ENCODE data around the gene ADRM1.

Gene ADRM1

GRCh38 chr20:62289131-62289530 is 13.7 kb upstream of the ADRM1 start:
- no peak for DNase-seq
- Histone ChIP-seq H3K9me3 (ENCODE audit: severe bottlenecking) (no peaks in the 10 kb centered on the region), H3K27me3 (ENCODE audit: insufficient read depth, low read depth, severe bottlenecking) (no peaks in the 10 kb centered on the region), H3K36me3 (peaks cover 30% of the 10 kb centered on the region), H3K27ac (no peak overlapping the region), H3K4me3 (ENCODE audit: low read depth, low read length) (no peak overlapping the region)
- TF ChIP-seq CTCF (IDR thresholded peaks at IDR 0.05; ENCODE audit: low read depth, low read length), result no peak

GRCh38 chr20:62289898-62290297 is 12.9 kb upstream of the ADRM1 start:
- peaks cover 30% of the 10 kb centered on the region for H3K36me3 ChIP-seq
- no peaks in the 10 kb centered on the region for H3K27me3 ChIP-seq (ENCODE audit: insufficient read depth, low read depth, severe bottlenecking)
- DNase-seq, result no peak
- H3K27ac ChIP-seq, result no peak overlapping the region
- no peak for TF ChIP-seq CTCF (IDR thresholded peaks at IDR 0.05; ENCODE audit: low read depth, low read length)
- no peak overlapping the region for H3K4me3 ChIP-seq (ENCODE audit: low read depth, low read length)
- H3K9me3 ChIP-seq (ENCODE audit: severe bottlenecking), result no peaks in the 10 kb centered on the region

GRCh38 chr20:62291251-62292066 is 11.3 kb upstream of the ADRM1 start:
- H3K27ac ChIP-seq, result no peak overlapping the region
- no peaks in the 10 kb centered on the region for H3K27me3 ChIP-seq (ENCODE audit: insufficient read depth, low read depth, severe bottlenecking)
- no peak overlapping the region for H3K4me3 ChIP-seq (ENCODE audit: low read depth, low read length)
- DNase-seq, result no peak
- peaks cover 31% of the 10 kb centered on the region for H3K36me3 ChIP-seq
- H3K9me3 ChIP-seq (ENCODE audit: severe bottlenecking), result no peaks in the 10 kb centered on the region
- no peak for TF ChIP-seq CTCF (IDR thresholded peaks at IDR 0.05; ENCODE audit: low read depth, low read length)

- no peak overlapping the region for H3K4me3 ChIP-seq (ENCODE audit: low read depth, low read length)
- H3K9me3 ChIP-seq (ENCODE audit: severe bottlenecking), result no peaks in the 10 kb centered on the region
- no peak for DNase-seq
- no peak for TF ChIP-seq CTCF (IDR thresholded peaks at IDR 0.05; ENCODE audit: low read depth, low read length)
- no peak overlapping the region for H3K27ac ChIP-seq
- H3K36me3 ChIP-seq, result peaks cover 31% of the 10 kb centered on the region
- H3K27me3 ChIP-seq (ENCODE audit: insufficient read depth, low read depth, severe bottlenecking), result no peaks in the 10 kb centered on the region
These were observed 10.7 kb upstream of the ADRM1 start for GRCh38 chr20:62292108-62292507.

GRCh38 chr20:62293111-62293784 is 9.5 kb upstream of the ADRM1 start:
- peaks cover 31% of the 10 kb centered on the region for H3K36me3 ChIP-seq

More at GRCh38 chr20:62293111-62293784, 9.5 kb upstream of the ADRM1 start:
- Histone ChIP-seq H3K27ac (no peak overlapping the region), H3K4me3 (ENCODE audit: low read depth, low read length) (no peak overlapping the region), H3K27me3 (ENCODE audit: insufficient read depth, low read depth, severe bottlenecking) (no peaks in the 10 kb centered on the region), H3K9me3 (ENCODE audit: severe bottlenecking) (no peaks in the 10 kb centered on the region)
- no peak for TF ChIP-seq CTCF (IDR thresholded peaks at IDR 0.05; ENCODE audit: low read depth, low read length)
- DNase-seq, result no peak

Measured in WERI-Rb-1 (cell line).